ENCODE measurements around the gene IRGC.

DNA sequence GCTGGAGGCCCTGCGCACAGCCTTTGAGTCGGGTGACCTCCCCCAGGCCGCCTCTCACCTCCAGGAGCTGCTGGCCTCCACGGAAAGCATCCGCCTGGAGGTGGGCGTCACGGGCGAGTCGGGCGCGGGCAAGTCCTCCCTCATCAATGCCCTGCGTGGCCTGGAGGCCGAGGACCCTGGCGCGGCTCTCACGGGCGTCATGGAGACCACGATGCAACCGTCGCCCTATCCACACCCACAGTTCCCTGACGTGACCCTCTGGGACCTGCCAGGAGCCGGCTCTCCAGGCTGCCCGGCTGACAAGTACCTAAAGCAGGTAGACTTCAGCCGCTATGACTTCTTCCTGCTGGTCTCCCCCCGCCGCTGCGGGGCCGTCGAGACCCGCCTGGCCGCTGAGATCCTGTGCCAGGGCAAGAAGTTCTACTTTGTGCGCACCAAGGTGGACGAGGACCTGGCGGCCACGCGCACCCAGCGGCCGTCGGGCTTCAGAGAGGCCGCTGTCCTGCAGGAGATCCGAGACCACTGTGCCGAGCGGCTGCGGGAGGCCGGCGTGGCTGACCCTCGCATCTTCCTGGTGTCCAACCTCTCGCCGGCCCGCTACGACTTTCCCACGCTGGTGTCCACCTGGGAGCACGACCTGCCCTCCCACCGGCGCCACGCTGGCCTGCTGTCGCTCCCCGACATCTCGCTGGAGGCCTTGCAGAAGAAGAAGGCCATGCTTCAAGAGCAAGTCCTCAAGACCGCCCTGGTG is 2.9 kb downstream of the IRGC start:
- TF ChIP-seq, protein P1, sequence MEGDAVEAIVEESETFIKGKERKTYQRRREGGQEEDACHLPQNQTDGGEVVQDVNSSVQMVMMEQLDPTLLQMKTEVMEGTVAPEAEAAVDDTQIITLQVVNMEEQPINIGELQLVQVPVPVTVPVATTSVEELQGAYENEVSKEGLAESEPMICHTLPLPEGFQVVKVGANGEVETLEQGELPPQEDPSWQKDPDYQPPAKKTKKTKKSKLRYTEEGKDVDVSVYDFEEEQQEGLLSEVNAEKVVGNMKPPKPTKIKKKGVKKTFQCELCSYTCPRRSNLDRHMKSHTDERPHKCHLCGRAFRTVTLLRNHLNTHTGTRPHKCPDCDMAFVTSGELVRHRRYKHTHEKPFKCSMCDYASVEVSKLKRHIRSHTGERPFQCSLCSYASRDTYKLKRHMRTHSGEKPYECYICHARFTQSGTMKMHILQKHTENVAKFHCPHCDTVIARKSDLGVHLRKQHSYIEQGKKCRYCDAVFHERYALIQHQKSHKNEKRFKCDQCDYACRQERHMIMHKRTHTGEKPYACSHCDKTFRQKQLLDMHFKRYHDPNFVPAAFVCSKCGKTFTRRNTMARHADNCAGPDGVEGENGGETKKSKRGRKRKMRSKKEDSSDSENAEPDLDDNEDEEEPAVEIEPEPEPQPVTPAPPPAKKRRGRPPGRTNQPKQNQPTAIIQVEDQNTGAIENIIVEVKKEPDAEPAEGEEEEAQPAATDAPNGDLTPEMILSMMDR (IDR thresholded peaks at IDR 0.05; ENCODE audit: low read length), result no peak
- no peak for TF ChIP-seq EZH2 (IDR thresholded peaks at IDR 0.05; ENCODE audit: borderline replicate concordance, low read length)

Measured in OCI-LY1 (cell line).